ENCODE measurements around the gene GNB5.
"Not testable (repeated sequence)": the region's sequence is repeated elsewhere in the genome, so short reads cannot be mapped to it uniquely, and the experiment has no call there.

GNB5 gene

DNA sequence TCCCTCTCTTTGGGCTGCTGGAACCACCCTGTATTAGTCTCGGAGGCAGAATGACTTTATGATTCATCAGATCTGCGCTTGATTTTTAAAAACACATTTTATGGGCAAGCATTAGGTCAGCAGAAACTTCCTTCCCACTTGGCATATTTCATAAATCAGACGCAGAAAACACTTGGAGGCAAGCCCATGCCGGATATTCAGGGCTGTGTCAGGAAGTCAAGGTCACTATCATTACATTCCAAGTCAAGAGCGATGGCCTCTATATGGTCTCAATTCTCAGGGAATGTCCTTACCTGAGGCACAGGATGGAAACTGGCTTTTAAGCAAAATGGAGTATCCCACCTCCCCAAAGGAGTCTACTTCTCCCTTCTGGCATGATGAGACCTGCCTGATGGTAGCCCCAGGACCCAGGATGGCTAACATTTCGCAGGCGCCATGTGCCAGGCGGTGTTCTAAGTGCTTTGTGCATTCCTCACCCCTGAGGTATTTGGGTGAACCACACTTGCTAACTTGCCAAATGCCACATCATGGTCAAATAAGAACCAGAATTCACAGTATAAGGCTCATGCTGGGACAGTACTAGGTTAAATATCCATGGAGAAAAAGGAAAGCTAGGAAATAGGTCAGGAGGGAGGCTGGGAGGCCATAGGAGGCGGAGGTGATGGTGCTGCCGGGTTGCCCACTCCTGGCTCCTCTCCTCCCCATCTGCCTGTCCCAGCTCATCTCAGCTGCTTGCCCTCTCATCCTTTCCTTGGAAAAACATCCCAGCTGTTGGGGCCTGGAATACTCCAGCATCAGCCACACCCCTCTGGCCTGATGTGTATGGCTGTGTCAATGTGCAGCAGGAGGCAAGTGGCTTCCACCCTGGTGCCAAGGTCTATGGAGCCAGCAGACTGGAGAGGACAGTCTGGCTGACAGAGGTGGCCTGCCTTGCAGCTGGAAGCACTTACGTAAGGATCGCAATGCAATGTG is 97.4 kb downstream of the GNB5 start:
- DNase-seq (ENCODE audit: low read depth in 2 of 2): no peak

GRCh38 chr15:52093167-52093538 is 98.0 kb downstream of the GNB5 start:
- DNase-seq (ENCODE audit: low read depth in 2 of 2): no peak

DNA sequence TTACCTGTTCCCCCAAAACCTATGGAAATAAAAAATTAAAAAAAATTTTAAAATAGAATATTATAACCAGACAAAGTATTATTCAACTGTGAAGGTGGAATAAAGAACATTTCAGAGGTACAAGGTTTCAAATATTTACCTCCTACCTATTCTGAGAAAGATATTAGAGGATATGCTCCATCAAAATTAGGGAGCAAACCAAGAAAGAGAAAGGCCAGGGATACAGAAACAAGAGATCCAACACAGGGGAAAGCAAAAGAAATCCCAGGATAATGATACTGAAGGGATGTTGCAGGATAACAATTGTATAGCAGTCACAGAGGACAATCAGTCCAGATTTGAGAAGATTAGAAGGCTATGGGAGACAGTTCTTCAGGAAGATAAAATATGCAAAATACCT is 101.0 kb downstream of the GNB5 start:
- DNase-seq (ENCODE audit: low read depth in 2 of 2): no peak

DNA sequence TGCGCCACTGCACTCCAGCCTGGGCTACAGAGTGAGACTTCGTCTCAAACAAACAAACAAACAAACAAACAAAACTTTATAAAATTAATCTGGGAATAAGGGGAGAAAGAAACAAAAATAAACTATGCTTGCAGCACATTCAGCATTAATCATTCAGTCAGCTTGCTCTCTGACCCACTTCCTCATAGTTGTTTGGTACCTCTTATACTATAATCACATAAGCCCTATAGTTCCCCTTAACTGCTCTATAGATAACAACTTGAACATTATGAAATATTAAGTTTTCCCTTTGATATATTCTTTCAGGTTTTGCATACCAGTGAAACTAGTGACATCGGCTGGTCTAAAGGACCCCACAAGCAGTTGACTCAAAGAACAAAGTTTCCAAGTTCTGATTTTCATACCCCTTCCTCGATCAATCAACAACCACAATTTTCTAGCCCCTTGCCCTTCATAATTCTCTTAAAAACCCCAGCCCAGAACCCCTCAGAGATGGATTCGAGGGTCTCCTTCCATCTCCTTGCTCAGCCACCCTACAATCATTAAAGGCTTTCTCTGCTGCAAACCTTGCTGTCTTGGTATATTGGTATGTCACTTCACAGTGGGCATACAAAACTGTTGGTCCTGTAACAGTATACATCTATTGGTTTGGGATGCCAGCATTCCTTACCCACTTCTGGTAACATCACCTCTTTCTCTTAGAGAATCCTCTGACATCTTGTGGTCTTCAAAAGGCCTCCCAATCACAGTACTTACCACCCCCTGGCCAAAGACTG is 105.0 kb downstream of the GNB5 start:
- DNase-seq (ENCODE audit: low read depth in 2 of 2): no peak

- no peak for DNase-seq (ENCODE audit: low read depth in 2 of 2)
Observed at GRCh38 chr15:52085299-52085698, 105.9 kb downstream of the GNB5 start.

GRCh38 chr15:52083603-52084002 is 107.6 kb downstream of the GNB5 start:
- DNase-seq (ENCODE audit: low read depth in 2 of 2): no peak

GRCh38 chr15:52083037-52083359 is 108.2 kb downstream of the GNB5 start:
- not testable (repeated sequence) for DNase-seq (ENCODE audit: low read depth in 2 of 2)

GRCh38 chr15:52082197-52083036 is 108.8 kb downstream of the GNB5 start:
- DNase-seq (ENCODE audit: low read depth in 2 of 2): no peak

DNA sequence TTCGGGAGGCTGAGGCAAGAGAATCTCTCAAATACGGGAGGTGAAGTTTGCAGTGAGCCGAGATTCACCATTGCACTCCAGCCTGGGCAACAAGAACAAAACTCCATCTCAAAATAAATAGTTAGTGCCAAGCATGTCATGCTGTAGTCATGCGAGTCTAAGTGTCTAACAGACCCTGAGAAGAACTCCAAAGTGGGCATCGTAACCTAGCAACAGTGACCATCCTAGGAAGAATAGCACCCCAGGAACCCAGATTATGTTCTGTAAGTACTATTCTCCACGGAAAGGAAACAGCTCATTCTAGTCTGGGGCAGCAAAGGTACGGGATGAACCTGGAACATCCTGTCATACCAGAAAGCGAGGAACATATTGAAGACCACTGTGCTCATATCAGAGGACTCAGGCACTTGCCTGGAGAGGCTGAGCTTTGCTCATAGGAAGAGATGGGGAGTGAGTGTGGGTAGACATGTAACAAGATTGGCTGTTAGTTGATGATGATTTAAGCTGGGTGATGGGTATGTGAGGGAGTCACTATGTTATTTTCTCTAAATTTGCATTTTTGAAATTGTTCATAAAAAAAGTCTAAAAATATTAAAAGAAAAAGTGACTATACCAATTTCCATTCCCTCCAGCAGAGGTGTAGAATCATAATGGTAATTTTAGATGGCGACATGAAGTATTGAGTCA is 110.3 kb downstream of the GNB5 start:
- DNase-seq (ENCODE audit: low read depth in 2 of 2): no peak

GRCh38 chr15:52080031-52080430 is 111.2 kb downstream of the GNB5 start:
- no peak for DNase-seq (ENCODE audit: low read depth in 2 of 2)

DNA sequence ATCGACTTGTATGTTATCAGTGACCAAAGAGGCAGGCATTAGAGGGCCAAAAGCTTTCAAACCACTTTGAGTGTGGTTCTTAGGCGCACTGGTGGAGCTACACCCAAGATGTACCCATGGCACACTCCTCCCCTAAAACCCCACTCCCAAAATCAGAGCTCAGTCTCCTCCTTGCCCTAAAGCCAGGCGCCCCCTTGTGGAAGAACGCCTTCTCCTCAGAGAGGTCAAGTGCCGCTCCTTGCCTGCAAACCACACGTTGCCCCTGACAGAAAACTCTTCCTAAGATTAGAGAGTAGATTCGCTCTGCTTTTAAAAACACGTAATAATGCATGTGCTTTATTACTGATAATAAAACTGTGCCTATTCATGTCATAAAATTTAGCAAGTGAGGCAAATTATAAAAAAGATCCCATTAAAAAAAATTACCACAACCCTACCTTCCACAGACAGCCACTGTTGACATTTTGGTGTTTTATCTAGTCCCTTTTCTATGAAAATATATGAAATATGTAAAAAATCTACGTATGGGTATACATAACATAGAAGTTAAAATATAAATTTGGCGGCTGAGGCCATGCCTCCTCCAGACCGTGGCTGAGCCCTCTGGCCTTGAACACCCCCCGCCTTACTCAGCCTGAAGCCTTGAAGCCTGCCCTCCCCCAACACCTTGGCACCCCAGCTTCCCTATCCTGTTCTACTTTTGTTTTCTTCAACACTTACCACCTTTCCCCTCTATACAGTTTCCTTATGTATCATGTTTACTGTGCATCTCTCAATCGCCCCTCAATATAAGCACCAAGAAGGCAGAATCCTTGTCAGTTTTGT is 112.1 kb downstream of the GNB5 start:
- DNase-seq (ENCODE audit: low read depth in 2 of 2): peak; percentile 62 to 77

DNA sequence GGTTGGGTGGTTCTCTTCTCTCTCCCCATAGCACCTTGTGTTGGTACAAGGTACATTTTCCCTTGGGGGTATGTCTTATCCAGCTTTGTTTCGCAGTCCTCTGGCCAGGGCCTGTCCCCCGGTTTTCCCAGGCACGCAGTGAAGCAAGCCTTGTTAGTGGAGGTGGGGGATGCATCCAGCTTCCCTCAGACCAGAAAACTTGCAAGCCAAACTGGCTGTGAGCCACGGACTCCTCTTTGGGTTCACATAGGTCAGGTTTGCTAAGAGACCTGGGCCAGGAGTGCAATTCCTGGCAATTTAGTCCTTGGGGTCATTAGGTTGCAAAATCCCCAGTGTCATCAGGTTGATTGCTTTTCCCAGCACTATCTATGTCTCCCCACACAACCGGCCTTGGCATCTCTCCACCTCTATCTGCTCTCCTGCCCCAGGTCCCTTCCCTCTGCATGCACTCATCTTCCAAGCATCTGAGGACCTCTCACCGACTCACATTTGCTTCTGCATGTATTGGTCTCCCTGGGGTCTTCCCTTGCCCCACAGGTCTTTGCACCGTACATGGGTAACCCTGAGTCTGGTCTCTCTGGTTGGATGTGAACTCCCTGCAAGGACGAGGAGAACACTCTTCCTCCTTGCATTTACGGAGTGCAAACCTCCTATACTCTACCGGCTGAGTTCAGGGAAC is 112.9 kb downstream of the GNB5 start:
- no peak for DNase-seq (ENCODE audit: low read depth in 2 of 2)

DNA sequence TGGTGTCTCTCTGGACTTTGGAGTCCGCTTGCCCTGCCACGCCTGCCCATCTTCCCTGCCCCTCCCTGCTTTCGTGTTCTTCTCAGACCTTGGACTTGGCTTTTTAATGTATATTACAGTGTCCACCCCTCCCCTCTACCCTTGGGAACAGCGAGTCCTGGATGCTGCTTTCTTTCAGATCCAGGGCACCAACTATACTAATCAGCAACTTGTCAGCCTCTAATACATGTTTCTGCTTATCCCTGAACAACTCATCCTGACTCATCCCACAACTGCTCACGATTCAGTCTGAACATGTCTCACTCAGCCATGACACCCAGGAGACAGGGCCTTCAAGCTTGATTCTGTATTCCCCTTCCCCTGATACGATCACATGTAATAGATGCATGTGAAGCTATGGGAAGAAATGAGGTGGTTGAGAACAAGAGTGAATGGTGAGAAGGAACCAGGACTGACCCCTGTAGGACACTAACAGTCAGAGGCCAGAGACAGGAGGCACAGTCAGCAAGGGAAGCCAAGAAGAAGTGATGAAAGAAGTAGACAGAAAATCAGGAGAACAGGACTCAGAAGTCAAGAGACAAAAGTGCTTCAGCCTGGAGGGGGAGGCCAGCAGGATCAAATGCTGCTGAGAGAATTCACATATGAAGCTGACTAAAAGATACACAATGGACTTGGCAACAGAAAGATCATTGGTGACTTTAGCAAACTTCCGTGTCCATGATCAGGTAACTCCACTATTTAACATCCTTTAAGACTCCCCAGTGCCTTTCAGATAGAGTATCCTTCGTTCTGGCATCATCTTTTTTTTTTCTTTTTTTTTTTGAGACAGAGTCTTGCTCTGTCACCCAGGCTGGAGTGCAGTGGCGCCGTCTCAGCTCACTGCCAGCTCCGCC is 114.1 kb downstream of the GNB5 start:
- no peak for DNase-seq (ENCODE audit: low read depth in 2 of 2)

DNA sequence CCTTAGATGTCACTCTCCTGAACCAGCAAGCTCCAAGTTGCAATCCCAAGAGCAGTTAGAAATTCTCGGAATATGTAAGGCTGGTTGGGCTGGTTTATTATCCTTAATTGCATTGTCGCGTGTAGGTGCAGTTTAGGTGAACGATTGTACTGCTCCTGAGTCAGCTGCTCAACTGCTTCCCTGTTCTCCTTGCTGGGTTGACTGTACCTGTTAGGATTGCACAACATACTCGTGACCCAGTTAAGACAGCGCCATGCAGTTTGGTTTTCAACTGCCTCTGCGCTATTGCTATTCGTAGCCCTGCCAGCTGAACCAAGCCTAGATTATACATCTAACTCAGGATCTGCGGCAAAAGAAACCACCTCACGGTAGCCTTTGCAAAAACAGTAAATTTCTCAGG is 119.6 kb downstream of the GNB5 start:
- no peak for DNase-seq (ENCODE audit: low read depth in 2 of 2)

DNA sequence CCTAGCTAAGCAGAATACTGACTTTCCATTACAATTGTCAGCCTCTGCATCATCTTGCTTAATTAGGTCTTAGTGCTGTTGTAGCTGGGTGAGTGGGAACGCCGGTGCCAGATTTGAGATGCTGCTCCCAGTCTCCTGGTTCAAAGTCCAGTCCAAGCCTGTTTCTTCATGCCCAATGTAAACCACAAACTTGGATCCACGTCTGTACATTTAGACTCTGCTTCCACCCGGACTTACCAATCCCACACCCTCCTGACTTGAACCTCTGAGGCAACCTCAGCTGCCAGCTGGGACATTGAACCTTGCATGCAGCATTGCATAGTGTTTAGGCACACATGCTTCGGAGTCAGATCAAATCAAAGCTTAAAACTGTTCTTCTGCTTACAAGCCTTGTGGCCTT is 121.6 kb downstream of the GNB5 start:
- no peak for DNase-seq (ENCODE audit: low read depth in 2 of 2)

GRCh38 chr15:52068004-52068615 is 123.1 kb downstream of the GNB5 start:
- DNase-seq (ENCODE audit: low read depth in 2 of 2): no peak

GRCh38 chr15:52067545-52067926 is 123.7 kb downstream of the GNB5 start:
- no peak for DNase-seq (ENCODE audit: low read depth in 2 of 2)

DNA sequence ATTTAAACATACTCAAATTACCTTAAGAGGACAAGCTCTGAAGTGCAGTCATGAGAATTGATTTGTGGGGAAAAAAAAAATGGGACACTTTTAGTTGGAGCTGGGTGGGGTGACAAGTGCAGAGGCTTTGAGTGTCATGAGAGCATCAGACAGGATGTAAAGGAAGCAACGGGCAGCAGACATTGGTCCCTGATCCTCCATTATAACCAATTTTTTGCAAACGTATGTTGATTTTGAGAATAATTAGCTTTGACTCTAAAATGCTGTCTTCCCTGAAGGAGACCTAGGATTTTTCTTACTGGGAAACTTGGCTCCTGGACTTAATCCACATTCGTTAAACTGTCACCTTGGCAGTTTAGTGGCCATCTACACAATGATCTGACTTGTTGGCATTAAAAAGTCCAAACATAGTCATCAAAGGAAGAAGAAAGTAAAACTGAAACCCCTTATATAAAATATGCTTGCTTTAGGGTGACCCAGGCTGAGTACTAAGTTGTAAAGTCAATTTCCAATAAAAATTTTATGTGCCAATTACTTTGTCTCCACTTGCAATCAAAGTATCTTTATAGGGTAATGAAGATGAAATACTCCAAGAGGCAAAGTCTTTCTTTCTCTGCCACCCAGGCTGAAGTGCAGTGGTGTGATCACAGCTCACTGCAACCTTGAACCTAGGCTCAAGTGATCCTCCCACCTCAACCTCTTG is 124.2 kb downstream of the GNB5 start:
- DNase-seq (ENCODE audit: low read depth in 2 of 2): no peak

All from stimulated activated CD4-positive, alpha-beta T cell treated with anti-CD3 and anti-CD28 coated beads, Interleukin-1b, Interleukin-23, amount 100 ng/mL, for 1 hour (primary cell).